GM19324 (cell line): Measurements from ENCODE around the gene KLF7.

Experiments
- ATAC-seq: cut with Tn5 transposase; IDR thresholded peaks from one replicate; pipeline ENCODE4 v1.9.1; 2021; ENCODE audit warnings: mild to moderate bottlenecking, moderate library complexity; ENCODE audit not compliant: unreplicated experiment, low FRiP score

Gene KLF7

GRCh38 chr2:207130958-207131521 lies 34.7 kb downstream of the KLF7 start:
- no peak for ATAC-seq

- ATAC-seq = no peak
These were observed 35.9 kb downstream of the KLF7 start for GRCh38 chr2:207129821-207130220.

- ATAC-seq = no peak
These were observed 36.9 kb downstream of the KLF7 start for GRCh38 chr2:207128867-207129266.

GRCh38 chr2:207126724-207127308 lies 38.9 kb downstream of the KLF7 start:
- no peak for ATAC-seq

GRCh38 chr2:207123776-207124391 lies 41.9 kb downstream of the KLF7 start:
- no peak for ATAC-seq

GRCh38 chr2:207123335-207123744 lies 42.4 kb downstream of the KLF7 start:
- no peak for ATAC-seq

- ATAC-seq = no peak
These were observed 43.0 kb downstream of the KLF7 start for GRCh38 chr2:207122651-207123334.

- no peak for ATAC-seq
These were observed 44.0 kb downstream of the KLF7 start for GRCh38 chr2:207121784-207122183.

- ATAC-seq = no peak
These were observed 46.7 kb downstream of the KLF7 start for GRCh38 chr2:207119048-207119447.

- ATAC-seq = no peak
These were observed 48.1 kb downstream of the KLF7 start for GRCh38 chr2:207117668-207118067.

- ATAC-seq = no peak
These were observed 49.9 kb downstream of the KLF7 start for GRCh38 chr2:207115715-207116364.

GRCh38 chr2:207113414-207113813 lies 52.3 kb downstream of the KLF7 start:
- no peak for ATAC-seq

- ATAC-seq = no peak
These were observed 53.0 kb downstream of the KLF7 start for GRCh38 chr2:207112785-207113184.

- no peak for ATAC-seq
These were observed 53.4 kb downstream of the KLF7 start for GRCh38 chr2:207112383-207112782.

- no peak for ATAC-seq
These were observed 54.0 kb downstream of the KLF7 start for GRCh38 chr2:207111757-207112156.

GRCh38 chr2:207110715-207111114 lies 55.0 kb downstream of the KLF7 start:
- no peak for ATAC-seq

GRCh38 chr2:207110310-207110709 lies 55.4 kb downstream of the KLF7 start:
- ATAC-seq = no peak

- no peak for ATAC-seq
These were observed 56.0 kb downstream of the KLF7 start for GRCh38 chr2:207109768-207110167.

- no peak for ATAC-seq
These were observed 57.3 kb downstream of the KLF7 start for GRCh38 chr2:207108440-207108839.

- no peak for ATAC-seq
These were observed 58.2 kb downstream of the KLF7 start for GRCh38 chr2:207107551-207107950.

- ATAC-seq = no peak
These were observed 58.6 kb downstream of the KLF7 start for GRCh38 chr2:207107131-207107530.
